Karpas-422 (cell line): ENCODE results near the gene LGALS8. TPM values are rescaled to one million over a fixed set of nuclear protein-coding genes. Genes with fewer than 3 reads are reported as not detected.
"Not testable (repeated sequence)": the region's sequence is repeated elsewhere in the genome, so short reads cannot be mapped to it uniquely, and the experiment has no call there.

Source experiments
- DNase-seq: peaks from one replicate; pipeline ENCODE4 v3.0.0-alpha.2; 2015
- H2AFZ ChIP-seq: fragments of 200-600 bp; sonication (generic); 2 replicates; pipeline ENCODE4 v1.6.1; 2014; ENCODE audit warnings: antibody characterized with exemption, low read length, mixed read lengths
- H3K27ac ChIP-seq: fragments of 200-600 bp; sonication (generic); 2 replicates; pipeline ENCODE4 v1.5.1; 2014; ENCODE audit warnings: mild to moderate bottlenecking, low read length, moderate library complexity
- H3K27me3 ChIP-seq: fragments of 200-600 bp; sonication (generic); 2 replicates; pipeline ENCODE4 v1.6.1; 2014; ENCODE audit warnings: low read length, mixed read lengths
- H3K36me3 ChIP-seq: fragments of 200-600 bp; sonication (generic); 2 replicates; pipeline ENCODE4 v1.6.1; 2014; ENCODE audit warnings: low read length, mixed read lengths; ENCODE audit not compliant: insufficient read depth
- H3K4me1 ChIP-seq: fragments of 200-600 bp; sonication (generic); 2 replicates; pipeline ENCODE4 v1.6.1; 2014; ENCODE audit warnings: mild to moderate bottlenecking, low read length, mixed read lengths
- H3K4me2 ChIP-seq: fragments of 200-600 bp; sonication (generic); 2 replicates; pipeline ENCODE4 v1.6.1; 2014; ENCODE audit warnings: low read length, low read depth, mild to moderate bottlenecking; ENCODE audit not compliant: poor library complexity, severe bottlenecking
- H3K4me3 ChIP-seq: fragments of 200-600 bp; sonication (generic); 2 replicates; pipeline ENCODE4 v1.5.1; 2014; ENCODE audit warnings: mild to moderate bottlenecking, antibody characterized with exemption, low read length, mixed read lengths
- H3K79me2 ChIP-seq: fragments of 200-600 bp; sonication (generic); 2 replicates; pipeline ENCODE4 v1.6.1; 2014; ENCODE audit warnings: mild to moderate bottlenecking, low read length, mixed read lengths
- H3K9ac ChIP-seq: fragments of 200-600 bp; sonication (generic); 2 replicates; pipeline ENCODE4 v1.6.0; 2014; ENCODE audit warnings: low read length
- H3K9me2 ChIP-seq: fragments of 200-600 bp; sonication (generic), shearing (Covaris generic); replicated peaks from 2 replicates; pipeline ENCODE4 v1.6.0; 2014; ENCODE audit warnings: mild to moderate bottlenecking, low read length, moderate library complexity; ENCODE audit not compliant: insufficient read depth
- H3K9me3 ChIP-seq: fragments of 300-700, 200-600 bp; sonication (generic); 2 replicates; pipeline ENCODE4 v1.6.1; 2014; ENCODE audit warnings: low read length, mixed read lengths
- H4K20me1 ChIP-seq: fragments of 200-600 bp; sonication (generic); 2 replicates; pipeline ENCODE4 v1.6.1; 2014; ENCODE audit warnings: mild to moderate bottlenecking, antibody characterized with exemption, low read length, low read depth; ENCODE audit not compliant: insufficient read depth
- total RNA-seq: library from RNA; depleted of rRNA; stranded (reverse); fragments of >200 nt; shearing (Covaris generic); gene quantifications from 2 replicates; pipeline ENCODE4 v1.2.3, GENCODE V29; 2014; ENCODE audit warnings: low replicate concordance

Gene LGALS8
- total RNA-seq, 1 experiment from 2014 or later, result 21.4 TPM

- Histone ChIP-seq H3K9me3 (no peaks in the 10 kb centered on the region), H3K4me1 (no peaks in the 10 kb centered on the region), H3K4me2 (no peak overlapping the region), H3K79me2 (0 out of 2 replicates have a peak, but pooled peaks cover 2% of the 10 kb centered on the region), H3K36me3 (peaks cover 80% of the 10 kb centered on the region), H3K9ac (no peak overlapping the region), H3K4me3 (no peak overlapping the region), H4K20me1 (no peaks in the 10 kb centered on the region), H3K27me3 (no peaks in the 10 kb centered on the region), H2AFZ (no peak overlapping the region), H3K9me2 (no peaks in the 10 kb centered on the region), H3K27ac (no peak overlapping the region)
- no peak for DNase-seq
Measured at GRCh38 chr1:236575523-236575922, 51.7 kb downstream of the LGALS8 start.

GRCh38 chr1:236576004-236576403, 52.2 kb downstream of the LGALS8 start:
- 0 out of 2 replicates have a peak, but pooled peaks cover 2% of the 10 kb centered on the region for H3K79me2 ChIP-seq
- no peak overlapping the region for H3K4me3 ChIP-seq
- H3K4me2 ChIP-seq, result no peak overlapping the region
- H3K27ac ChIP-seq, result no peak overlapping the region
- no peak for DNase-seq
- peaks cover 76% of the 10 kb centered on the region for H3K36me3 ChIP-seq
- H3K4me1 ChIP-seq, result no peaks in the 10 kb centered on the region
- no peaks in the 10 kb centered on the region for H4K20me1 ChIP-seq
- no peak overlapping the region for H2AFZ ChIP-seq
- H3K27me3 ChIP-seq, result no peaks in the 10 kb centered on the region
- H3K9me2 ChIP-seq, result no peaks in the 10 kb centered on the region
- no peak overlapping the region for H3K9ac ChIP-seq
- H3K9me3 ChIP-seq, result no peaks in the 10 kb centered on the region

- not testable (repeated sequence) for H3K9me3 ChIP-seq, H3K27me3 ChIP-seq, H3K9ac ChIP-seq, H3K27ac ChIP-seq, H3K4me2 ChIP-seq, H3K4me3 ChIP-seq, H3K79me2 ChIP-seq, H4K20me1 ChIP-seq, H2AFZ ChIP-seq, H3K4me1 ChIP-seq, DNase-seq, H3K9me2 ChIP-seq
- H3K36me3 ChIP-seq, result peaks cover 77% of the 10 kb centered on the region
Measured at GRCh38 chr1:236577041-236577440, 53.3 kb downstream of the LGALS8 start.

GRCh38 chr1:236578661-236579060, 54.9 kb downstream of the LGALS8 start:
- H3K9ac ChIP-seq, result no peak overlapping the region
- peaks cover 75% of the 10 kb centered on the region; the same call in 1 of the 2 replicates for H3K36me3 ChIP-seq
- H3K4me2 ChIP-seq, result no peak overlapping the region
- no peak overlapping the region for H2AFZ ChIP-seq
- no peaks in the 10 kb centered on the region for H4K20me1 ChIP-seq
- no peaks in the 10 kb centered on the region for H3K27me3 ChIP-seq
- 0 out of 2 replicates have a peak, but pooled peaks cover 2% of the 10 kb centered on the region for H3K79me2 ChIP-seq
- no peak for DNase-seq
- no peak overlapping the region for H3K4me3 ChIP-seq
- H3K9me3 ChIP-seq, result no peaks in the 10 kb centered on the region
- no peak overlapping the region for H3K27ac ChIP-seq
- no peaks in the 10 kb centered on the region for H3K4me1 ChIP-seq
- no peaks in the 10 kb centered on the region for H3K9me2 ChIP-seq

GRCh38 chr1:236580404-236580803, 56.6 kb downstream of the LGALS8 start:
- H4K20me1 ChIP-seq, H3K9ac ChIP-seq, H2AFZ ChIP-seq, H3K4me3 ChIP-seq, H3K27me3 ChIP-seq, H3K9me3 ChIP-seq, H3K4me2 ChIP-seq, H3K79me2 ChIP-seq, H3K27ac ChIP-seq, DNase-seq, H3K9me2 ChIP-seq, H3K4me1 ChIP-seq: not testable (repeated sequence)
- peaks cover 74% of the 10 kb centered on the region; the same call in 1 of the 2 replicates for H3K36me3 ChIP-seq

GRCh38 chr1:236581528-236581927, 57.7 kb downstream of the LGALS8 start:
- H3K36me3 ChIP-seq, result peaks cover 74% of the 10 kb centered on the region; the same call in 1 of the 2 replicates

GRCh38 chr1:236589531-236589930, 65.7 kb downstream of the LGALS8 start:
- no peak overlapping the region for H3K4me3 ChIP-seq
- DNase-seq, result no peak
- no peaks in the 10 kb centered on the region for H3K4me1 ChIP-seq
- no peaks in the 10 kb centered on the region for H3K27me3 ChIP-seq
- H3K9me3 ChIP-seq, result no peaks in the 10 kb centered on the region
- peaks cover 54% of the 10 kb centered on the region for H3K79me2 ChIP-seq
- no peak overlapping the region for H3K27ac ChIP-seq
- no peak overlapping the region for H3K4me2 ChIP-seq
- no peaks in the 10 kb centered on the region for H3K9me2 ChIP-seq
- no peaks in the 10 kb centered on the region for H4K20me1 ChIP-seq
- H3K36me3 ChIP-seq, result peaks cover 84% of the 10 kb centered on the region
- no peak overlapping the region for H2AFZ ChIP-seq
- no peak overlapping the region for H3K9ac ChIP-seq

More at GRCh38 chr1:236581528-236581927, 57.7 kb downstream of the LGALS8 start:
- no peak overlapping the region for H2AFZ ChIP-seq
- no peaks in the 10 kb centered on the region for H3K4me1 ChIP-seq
- no peaks in the 10 kb centered on the region for H3K9me3 ChIP-seq
- H3K79me2 ChIP-seq, result 0 out of 2 replicates have a peak, but pooled peaks cover 7% of the 10 kb centered on the region
- no peaks in the 10 kb centered on the region for H3K27me3 ChIP-seq
- no peak overlapping the region for H3K27ac ChIP-seq
- no peaks in the 10 kb centered on the region for H4K20me1 ChIP-seq
- H3K4me2 ChIP-seq, result no peak overlapping the region
- H3K9ac ChIP-seq, result no peak overlapping the region
- no peaks in the 10 kb centered on the region for H3K9me2 ChIP-seq
- no peak overlapping the region for H3K4me3 ChIP-seq
- DNase-seq, result no peak

- Histone ChIP-seq H3K27ac (no peak overlapping the region), H3K4me2 (no peak overlapping the region), H3K79me2 (peaks cover 54% of the 10 kb centered on the region), H3K36me3 (peaks cover 86% of the 10 kb centered on the region), H2AFZ (no peak overlapping the region), H3K4me3 (no peak overlapping the region), H4K20me1 (no peaks in the 10 kb centered on the region), H3K9me2 (no peaks in the 10 kb centered on the region), H3K4me1 (no peaks in the 10 kb centered on the region), H3K27me3 (no peaks in the 10 kb centered on the region), H3K9me3 (no peaks in the 10 kb centered on the region), H3K9ac (no peak overlapping the region)
- no peak for DNase-seq
Measured at GRCh38 chr1:236590553-236591150, 66.9 kb downstream of the LGALS8 start.
